ENCODE measurements around the gene KCTD7.
"Not testable (repeated sequence)": the region's sequence is repeated elsewhere in the genome, so short reads cannot be mapped to it uniquely, and the experiment has no call there.

KCTD7 gene

DNA sequence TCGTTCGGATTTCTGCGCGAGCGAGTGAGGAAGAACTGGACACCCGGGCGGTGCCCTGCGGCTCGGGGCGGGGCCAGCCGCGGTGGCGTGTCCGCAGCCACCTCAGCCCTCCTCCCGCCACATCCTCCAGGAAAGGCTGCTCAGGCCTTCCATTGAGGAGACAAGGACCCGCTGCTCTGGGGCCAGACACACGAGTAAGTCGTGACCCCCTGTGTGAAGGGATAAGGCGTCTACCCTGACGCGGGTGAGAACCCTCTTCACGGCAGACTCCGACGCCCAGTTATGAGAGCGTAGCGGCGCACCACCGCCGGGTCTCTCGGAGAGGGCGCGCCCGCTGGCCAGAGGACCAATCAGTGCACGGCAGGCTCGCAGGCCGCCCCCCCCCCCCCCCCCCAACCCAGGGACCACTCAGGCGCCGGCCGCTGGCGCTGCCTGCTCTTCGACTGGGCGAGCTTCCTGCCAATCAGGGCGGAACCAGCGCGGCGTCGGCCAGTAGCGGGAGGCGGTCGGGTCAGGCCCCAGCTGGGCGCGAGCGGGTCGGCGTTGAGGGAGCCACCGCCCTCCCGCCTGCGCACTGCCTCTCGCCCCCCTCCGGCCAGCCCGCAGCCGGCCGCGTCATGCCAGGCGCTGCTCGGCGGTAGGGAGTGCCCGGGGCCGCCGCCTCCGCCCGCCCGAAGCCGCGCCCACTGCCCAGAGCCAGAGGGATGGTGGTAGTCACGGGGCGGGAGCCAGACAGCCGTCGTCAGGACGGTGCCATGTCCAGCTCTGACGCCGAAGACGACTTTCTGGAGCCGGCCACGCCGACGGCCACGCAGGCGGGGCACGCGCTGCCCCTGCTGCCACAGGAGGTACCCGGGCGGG lies at the start of gene KCTD7:
TSS of gene KCTD7 (plus strand) at position 521 of the 861 bp plus-strand sequence. CDS start at position 705, 184 bp downstream.
- intact Hi-C loops (cut with DNase I) = loop anchor here (5.0 kb wide), 1 partner anchor 71 kb away; no protein-coding TSS in a partner anchor
- peak; percentile 96 to 100 (median 99) for DNase-seq

DNA sequence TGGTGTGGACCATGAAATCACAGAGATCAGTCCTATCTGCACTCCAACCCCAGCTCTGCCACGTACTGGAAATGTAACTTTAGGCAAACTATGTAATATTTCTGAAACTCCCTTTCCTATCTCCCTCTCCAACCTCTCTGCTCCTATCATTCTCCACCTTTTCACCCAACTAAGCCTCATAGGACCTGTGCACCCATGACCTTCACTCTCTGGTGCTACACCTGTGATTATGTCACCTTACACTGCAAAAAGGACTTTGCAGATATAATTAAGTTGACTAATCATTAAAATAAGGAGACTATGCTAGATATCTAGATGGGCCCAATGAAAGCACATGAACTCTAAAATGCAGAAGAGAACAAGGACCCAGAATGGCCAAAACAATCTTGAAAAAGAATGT lies 48.3 kb upstream of the KCTD7 start:
- DNase-seq; intact Hi-C loops (cut with DNase I): not testable (repeated sequence)

DNA sequence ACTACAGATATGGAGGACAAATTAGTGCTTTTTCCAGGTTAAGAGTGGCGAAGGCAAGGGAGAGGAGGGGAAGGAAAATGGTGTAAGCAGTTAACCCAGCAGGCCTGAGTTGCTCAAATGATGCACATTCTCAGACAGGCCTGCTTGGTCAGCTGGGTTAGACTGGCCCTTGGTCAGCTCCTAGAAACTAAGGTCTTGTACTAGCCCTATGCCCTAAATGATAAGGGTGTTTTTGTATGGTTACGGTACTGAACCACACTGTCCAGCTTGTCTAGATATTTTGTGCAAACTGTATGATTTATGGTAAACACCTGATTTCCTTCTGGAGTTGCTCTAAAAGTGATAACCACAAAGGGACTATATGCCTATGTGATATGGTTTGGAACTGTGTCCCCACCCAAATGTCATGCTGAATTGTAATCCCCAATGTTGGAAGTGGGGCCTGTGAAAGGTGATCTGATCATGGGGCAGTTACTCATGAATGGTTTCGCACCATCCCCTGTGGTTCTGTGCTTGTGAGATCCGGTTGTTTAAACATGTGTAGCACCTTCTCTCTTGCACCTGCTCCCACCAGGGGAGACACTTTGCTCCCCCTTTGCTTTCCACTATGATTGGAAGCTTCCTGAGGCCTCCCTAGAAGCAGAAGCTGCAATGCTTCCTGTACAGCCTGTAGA lies 45.7 kb upstream of the KCTD7 start:
- DNase-seq; intact Hi-C loops (cut with DNase I): not testable (repeated sequence)

DNA sequence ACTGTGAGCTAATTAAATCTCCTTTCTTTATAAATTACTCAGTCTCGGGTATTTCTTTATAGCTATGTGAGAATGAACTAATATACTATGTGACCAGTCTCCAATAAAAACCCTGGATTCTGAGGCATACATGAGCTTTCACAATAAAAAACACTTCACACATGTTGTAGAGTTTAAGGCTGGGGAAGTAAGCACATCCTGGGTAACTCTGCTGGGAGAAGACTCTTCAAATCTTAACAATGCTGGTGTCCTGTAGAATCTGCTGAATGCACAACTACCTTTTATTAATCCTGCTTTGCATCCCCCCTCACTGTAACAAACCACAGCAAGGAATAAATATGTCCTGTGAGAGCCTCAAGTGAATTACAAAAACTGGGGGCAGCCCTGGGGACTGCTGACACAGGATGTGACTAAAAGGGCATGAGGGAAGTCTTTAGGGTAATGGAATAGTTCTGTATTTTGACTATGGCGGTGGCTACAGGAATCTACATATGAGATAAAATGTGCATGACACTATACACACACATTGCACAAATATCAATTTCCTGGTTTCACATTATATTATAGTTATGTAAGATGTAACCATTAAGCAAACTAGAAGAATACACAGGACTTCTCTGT lies 45.1 kb upstream of the KCTD7 start:
- DNase-seq = no peak

DNA sequence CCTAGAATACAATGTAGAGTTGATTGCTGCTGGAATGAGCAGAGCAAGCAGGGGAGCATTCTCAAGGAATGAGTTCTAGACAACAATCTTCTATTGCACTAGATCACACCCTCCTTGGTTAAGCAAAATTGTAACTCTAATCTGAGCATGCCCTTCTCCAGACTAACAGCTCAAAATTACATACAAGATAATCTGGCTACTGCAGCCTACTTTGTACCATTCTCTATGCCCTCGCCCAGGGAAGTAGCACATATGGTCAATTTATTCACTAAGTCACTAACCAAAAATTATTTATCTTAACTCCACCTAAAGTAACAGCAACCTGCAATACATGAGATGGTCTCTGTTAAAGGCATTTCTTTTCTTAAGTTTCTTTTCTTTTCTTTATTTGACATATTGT lies 42.5 kb upstream of the KCTD7 start:
- intact Hi-C loops (cut with DNase I) = no loop called here
- DNase-seq = no peak

More for the DNA sequence above, 45.1 kb upstream of the KCTD7 start:
- intact Hi-C loops (cut with DNase I) = no loop called here

DNA sequence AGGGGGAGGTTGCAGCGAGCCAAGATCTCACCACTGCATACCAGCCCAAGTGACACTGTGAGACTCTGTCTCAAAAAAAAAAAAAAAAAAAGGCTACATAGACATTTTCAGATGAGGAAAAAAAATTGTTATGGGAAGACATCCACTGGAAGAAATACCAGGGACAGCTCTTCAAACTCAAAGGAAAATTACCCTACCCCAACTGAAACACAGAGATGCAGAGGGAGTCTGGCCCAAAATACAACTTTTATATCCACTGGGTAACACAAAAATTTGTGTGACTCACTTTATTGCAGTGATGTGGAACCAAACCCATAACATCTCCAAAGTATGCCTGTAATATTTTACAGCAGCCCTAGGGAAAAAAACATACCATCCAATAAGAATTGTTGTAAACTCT lies 40.5 kb upstream of the KCTD7 start:
- intact Hi-C loops (cut with DNase I); DNase-seq: not testable (repeated sequence)

DNA sequence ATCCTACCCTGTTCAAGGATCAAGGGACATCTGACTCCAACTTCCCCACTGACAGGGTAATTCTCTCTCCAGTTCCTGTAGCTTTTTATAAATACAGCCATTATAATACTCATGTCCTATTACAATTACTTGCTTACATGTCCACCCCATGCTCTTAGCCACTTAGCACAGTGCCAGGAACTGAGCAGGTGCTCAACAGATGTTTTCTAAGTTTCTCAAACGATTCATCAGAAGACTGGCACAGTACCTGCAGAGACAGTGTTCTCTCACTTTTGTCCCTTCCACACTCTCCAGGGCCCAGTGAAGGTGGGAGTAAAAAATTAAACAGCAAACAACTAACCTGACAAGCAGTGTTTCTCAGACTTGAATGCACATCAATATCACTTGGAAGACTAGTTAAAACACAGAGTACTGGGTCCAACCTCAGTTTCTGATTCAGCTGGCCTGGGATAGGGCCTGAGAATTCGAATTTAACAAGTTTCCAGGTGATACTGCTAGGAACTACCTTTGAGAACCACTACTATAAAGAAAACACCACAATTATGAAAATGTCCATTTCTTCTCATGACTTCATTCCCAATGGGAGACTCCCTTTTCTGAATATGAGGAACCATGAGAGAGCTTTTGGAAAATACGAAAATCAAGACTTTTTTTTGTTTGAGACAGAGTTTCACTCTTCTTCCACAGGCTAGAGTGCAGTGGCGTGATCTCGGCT lies 39.7 kb upstream of the KCTD7 start:
- DNase-seq; intact Hi-C loops (cut with DNase I): not testable (repeated sequence)

DNA sequence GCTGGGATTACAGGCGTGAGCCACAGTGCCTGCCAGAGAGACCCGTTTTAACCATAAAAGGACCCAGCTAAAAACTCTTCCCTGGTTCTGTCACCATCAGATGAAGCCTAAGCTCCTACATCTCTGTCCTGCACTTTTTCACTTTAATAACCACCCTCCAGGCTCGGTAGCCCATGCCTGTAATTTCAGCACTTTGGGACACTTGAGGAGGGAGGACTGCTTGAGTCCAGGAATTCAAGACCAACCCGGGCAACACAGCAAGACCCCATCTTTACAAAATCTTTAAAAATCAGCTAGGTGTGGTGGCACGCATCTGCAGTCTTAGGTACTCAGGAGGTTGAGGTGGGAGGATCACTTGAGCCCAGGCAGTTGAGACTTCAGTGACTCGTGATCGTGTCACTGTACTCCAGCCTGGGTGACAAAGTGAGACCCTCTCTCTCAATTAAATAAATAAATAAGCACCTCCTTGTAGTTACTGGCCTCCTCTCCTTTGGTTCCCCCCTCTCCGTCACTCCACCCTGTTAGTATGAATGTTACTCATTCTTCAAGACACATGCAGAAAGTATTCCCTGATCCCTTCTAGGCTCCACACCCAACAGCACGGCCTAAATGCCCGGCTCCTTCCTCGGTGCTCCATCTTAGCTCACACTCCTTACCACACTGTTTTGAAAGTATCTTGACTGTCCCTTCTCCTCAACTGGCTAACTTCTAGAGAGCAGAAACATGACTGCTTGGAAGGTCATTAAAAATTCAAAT lies 38.2 kb upstream of the KCTD7 start:
- intact Hi-C loops (cut with DNase I) = loop anchor here (10.0 kb wide), 1 partner anchor 64 kb away; no protein-coding TSS in a partner anchor
- DNase-seq = peak in 1 of 10 donors; percentile 33

DNA sequence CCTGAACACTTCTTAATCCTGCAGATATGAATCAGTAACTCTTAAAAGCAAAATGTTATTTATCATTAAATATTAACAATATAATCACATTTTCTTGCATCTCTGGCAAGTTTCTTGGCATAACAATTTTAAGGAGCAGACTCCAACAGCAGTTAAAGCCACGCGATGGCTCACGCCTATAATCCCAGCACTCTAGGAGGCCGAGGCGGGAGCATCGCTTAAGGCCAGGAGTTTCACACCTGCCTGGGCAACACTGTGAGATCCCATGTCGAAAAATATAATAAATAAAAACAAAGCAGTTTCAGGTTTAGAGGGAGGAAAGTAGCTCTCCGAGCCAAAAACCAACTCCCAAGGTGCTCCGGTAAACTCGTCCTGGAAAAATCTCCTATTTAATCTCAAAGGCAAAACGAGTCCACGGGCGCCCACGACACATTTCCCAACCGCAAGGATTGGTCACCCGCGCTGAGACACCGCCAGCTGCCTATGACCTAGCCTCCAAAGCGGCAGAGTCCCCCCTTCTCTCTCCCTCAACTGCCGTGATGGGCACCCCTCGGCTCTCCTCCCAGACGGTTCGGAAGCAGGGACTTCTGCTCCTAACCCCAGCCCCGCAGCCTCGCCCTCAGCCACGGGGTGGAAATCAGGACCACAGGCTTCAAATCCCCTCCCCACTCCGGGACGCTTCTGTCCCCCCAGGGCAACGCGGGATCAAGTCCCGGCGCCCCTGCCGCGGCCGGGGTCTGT lies 37.5 kb upstream of the KCTD7 start:
- peak in 3 of 10 donors; percentile 8 to 82 (median 62) for DNase-seq
- intact Hi-C loops (cut with DNase I) = loop anchor here (10.0 kb wide), 1 partner anchor 64 kb away; no protein-coding TSS in a partner anchor

DNA sequence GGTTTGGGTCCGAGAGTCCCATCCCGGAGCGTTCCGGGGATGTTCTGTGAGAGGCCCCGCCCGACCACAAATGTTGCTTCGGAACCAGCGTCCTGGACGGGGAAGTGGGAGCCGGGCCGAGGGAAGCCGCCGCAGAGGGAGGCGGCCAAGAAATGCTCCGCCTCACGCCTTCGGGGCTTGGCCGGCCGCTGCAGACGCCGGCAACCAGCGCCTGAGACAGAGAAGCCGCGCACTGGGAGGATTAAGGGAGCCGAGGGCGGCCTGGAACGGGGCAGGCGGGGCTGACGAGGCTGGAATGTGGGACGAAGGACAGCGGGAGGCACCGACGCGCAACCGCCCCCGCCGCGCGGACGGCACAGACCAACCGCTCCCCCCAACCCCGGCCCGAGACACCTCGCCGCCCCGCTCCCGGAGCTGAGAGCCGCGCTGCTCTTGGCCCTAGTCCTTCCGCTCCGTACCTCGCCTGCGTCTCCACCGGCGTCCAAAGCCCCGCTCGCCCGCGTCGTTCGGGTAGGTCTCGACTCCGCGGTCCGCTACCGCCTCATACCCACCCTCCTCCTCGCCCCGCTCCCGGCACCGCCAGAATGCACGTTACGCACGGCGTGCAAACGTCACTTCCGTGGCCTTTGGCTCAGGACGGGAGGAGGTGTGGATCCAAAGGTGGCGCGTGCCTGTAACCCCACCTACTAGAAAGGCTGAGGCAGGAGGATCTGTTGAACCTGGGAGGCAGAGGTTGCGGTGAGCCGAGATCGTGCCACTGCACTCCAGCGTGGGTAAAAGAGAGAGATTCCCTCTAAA lies 36.7 kb upstream of the KCTD7 start:
- intact Hi-C loops (cut with DNase I) = loop anchor here (2.0 to 10.0 kb wide), 2 partner anchors 35 to 63 kb away; no protein-coding TSS in a partner anchor
- peak; percentile 89 to 99 (median 94) for DNase-seq

DNA sequence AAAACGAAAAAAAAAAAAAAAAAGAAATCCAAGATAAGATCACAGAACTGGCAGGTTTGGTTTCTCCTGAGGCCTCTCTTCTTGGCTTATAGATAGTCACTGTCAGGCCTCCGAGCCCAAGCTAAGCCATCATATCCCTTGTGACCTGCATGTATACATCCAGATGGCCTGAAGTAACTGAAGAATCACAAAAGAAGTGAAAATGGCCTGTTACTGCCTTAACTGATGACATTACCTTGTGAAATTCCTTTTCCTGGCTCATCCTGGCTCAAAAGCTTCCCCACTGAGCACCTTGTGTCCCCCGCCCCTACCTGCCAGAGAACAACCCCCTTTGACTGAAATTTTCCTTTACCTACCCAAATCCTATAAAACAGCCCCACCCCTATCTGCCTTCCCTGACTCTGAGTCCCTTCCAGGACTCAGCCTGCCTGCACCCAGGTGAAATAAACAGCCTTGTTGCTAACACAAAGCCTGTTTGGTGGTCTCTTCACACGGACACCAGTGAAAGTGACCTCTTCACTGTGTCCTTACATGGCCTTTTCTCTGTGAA lies 36.0 kb upstream of the KCTD7 start:
- intact Hi-C loops (cut with DNase I) = loop anchor here (2.0 to 10.0 kb wide), 2 partner anchors 34 to 62 kb away; no protein-coding TSS in a partner anchor
- DNase-seq = peak in 1 of 10 donors; percentile 5

DNA sequence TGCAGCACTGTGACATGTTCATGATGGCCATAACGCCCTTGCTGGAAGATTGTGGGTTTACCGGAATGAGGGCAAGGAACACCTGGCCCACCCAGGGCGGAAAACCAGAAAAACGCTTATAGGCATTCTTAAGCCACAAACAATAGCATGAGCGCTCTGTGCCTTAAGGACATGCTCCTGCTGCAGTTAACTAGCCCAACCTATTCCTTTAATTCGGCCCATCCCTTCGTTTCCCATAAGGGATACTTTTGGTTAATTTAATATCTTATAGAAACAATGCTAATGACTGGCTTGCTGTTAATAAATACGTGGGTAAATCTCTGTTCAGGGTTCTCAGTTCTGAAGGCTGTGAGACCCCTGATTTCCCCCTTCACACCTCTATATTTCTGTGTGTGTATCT lies 34.6 kb upstream of the KCTD7 start:
- peak in 1 of 10 donors; percentile 40 for DNase-seq
- intact Hi-C loops (cut with DNase I) = loop anchor here (10.0 kb wide), 1 partner anchor 61 kb away; no protein-coding TSS in a partner anchor

DNA sequence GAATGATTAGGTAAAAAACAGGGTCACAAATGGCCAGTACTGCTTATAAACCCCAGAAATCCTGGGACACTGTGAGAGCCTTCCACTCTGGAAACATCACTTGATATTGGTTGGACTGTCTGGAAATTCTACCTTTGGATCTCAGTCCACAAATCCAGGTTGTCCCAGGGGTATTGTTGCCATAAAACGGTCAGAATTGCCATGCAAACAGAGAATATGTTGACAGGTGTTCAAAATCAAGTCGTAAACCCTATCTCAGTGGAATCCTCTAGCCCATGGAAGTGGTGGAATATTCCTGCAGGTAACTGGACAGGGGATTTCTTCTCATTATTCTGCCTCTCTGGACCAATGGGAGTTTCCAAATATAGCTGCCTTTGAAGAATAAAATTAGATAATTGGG lies 31.2 kb upstream of the KCTD7 start:
- no peak for DNase-seq

DNA sequence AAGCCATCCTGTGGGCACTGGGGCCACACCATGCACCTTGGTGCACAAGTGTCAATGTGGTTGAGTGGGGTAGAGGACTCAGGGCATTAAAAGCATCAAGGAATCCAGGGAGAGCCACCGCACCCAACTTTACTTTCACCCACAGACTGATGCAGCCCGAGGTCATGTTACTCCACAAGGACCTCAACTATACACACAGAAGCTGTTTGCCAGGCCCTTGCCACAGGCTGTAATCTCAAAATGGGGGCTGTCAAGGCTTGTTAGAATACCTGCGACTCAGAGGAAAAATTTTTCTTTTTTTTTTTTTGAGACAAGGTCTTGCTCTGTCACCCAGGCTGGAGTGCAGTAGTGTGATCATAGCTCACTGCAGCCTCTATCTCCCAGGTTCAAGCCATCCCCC lies 26.5 kb upstream of the KCTD7 start:
- intact Hi-C loops (cut with DNase I) = no loop called here
- DNase-seq = peak in 1 of 10 donors; percentile 23

More for the DNA sequence above, 31.2 kb upstream of the KCTD7 start:
- intact Hi-C loops (cut with DNase I) = loop anchor here (10.0 kb wide), 1 partner anchor 57 kb away; no protein-coding TSS in a partner anchor

DNA sequence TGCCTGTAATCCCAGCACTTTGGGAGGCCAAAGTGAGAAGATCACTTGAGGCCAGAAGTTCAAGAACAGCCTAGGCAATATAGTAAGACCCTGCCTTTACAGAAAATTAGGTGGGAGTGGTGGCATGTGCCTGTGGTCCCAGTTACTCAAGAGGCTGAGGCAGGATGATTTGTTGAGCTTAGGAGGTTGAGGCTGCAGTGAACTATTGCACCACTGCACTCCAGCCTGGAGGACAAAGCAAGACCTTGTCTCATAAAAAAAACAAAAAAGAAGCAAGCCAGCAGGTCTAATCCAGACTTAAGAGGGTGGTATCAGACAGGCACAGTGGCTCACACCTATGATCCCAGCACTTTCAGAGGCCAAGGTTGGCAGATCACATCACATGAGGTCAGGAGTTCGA lies 24.5 kb upstream of the KCTD7 start:
- intact Hi-C loops (cut with DNase I) = no loop called here
- DNase-seq = no peak

DNA sequence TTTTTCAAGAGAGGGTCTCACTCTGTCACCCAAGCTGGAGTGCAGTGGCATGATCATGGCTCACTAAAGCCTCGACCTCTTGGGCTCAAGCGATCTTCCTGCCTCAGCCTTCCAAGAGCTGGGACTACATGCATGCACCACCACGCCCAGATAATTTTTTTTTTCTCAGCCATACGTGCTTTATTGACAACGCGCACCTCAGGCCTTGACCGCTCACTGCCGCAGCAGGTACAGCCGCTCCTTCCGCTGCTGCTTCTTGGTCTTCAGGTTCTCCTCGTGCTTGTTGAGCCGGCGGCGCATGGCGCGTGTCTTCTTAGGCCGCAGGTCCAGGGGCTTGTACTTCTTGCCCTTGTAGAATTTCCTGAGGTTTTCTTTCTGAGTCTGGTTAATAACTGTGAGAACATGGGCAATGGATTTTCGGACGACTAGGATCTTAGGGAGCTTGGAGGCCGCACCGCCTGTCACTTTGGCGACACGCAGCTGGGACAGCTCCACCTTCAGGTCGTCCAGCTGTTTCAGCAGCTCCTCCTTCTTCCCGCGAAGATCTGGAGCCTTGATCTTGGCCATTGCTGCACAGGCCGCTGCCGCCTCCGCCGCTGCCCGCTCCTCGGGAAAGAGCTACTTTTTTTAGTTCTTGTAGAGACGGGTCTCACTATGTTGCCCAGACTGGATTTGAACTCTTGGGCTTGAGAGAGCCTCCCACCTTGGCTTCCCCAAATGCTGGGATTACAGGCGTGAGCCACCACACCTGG lies 22.0 kb upstream of the KCTD7 start:
- intact Hi-C loops (cut with DNase I) = not testable (repeated sequence)
- DNase-seq = peak in 1 of 10 donors; percentile 47

DNA sequence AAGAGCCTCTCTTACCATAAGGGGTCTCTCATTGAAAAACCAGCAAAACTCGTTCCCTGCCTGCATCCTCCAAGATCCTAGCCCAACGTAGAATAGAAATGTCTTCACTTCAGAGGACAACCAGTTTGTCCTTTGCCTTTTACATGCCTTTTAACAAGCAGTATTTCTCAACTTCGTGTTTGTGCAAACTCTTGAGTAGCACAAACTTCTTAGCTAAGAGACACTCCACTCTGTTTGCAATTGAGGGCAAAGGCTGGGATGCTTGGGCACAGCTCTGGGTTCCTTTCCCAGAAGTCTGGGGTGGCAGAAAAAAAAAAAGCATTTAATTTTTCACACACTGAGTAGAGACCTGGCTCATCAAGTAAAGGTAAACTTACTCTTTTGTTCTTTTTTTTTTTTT lies 19.5 kb upstream of the KCTD7 start:
- DNase-seq = no peak
- intact Hi-C loops (cut with DNase I) = no loop called here

Data from posterior cingulate gyrus (tissue), 11 donors.